Activated naive CD8-positive, alpha-beta T cell treated with anti-CD3 and anti-CD28 coated beads, Interleukin-2, amount 50 U/mL, for 16 hours (primary cell): ENCODE measurements around the gene TRAK2.

Experiments used
- DNase-seq: peaks from one replicate; pipeline ENCODE4 v3.0.0-alpha.2; 2020; ENCODE audit warnings: low read depth, low spot score

The TRAK2 gene

DNA sequence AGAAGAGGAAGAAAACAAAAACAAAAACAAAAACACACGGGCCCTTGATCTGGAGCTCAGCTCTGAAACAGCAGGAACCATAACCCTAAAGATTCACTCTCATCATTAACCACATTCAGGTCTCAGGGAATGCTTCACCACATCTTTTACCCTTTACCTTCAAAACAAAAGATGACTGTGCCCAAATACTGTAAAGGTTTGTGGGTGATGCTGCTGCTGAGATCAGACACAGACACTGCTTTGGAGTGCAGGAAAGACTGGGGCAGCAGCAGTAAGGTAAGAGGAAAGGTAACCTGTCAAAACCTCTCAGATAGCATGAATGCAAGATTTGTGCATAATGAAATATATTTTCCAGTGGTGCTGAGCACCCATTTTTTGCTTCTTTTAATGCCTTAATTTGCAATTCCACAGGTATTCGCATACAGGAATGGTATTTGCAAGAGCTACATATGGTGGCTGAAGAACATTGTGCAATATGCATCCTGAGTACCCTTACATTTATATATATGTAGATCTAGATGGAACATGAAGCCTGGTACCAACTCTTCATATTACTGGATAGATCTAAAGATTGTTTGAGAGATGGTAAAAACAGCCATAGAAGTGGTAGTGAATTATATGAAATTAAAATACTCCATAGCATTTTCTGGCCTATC, 90.1 kb downstream of the TRAK2 start:
- DNase-seq: no peak

DNA sequence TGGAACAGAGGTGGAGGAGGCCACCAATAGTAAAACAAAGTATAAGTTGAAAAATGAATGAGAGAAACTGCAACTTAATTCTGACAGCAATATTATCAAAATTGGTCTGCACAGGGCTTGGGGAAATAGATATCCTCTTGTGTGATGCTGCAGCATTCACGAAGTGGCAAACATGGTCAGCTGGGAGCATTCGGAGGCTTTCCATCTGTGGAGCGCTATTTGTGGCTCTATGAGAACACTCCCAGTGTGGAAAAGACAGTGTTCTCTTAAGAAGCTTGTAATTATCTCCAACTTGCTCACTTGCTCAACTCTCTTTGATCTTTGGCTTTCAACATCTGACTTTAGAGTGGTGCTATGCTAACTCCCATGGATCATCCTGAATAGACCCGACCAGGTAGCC, 91.0 kb downstream of the TRAK2 start:
- no peak for DNase-seq

- DNase-seq: no peak
These were observed 92.6 kb downstream of the TRAK2 start for GRCh38 chr2:201358684-201359083.

DNA sequence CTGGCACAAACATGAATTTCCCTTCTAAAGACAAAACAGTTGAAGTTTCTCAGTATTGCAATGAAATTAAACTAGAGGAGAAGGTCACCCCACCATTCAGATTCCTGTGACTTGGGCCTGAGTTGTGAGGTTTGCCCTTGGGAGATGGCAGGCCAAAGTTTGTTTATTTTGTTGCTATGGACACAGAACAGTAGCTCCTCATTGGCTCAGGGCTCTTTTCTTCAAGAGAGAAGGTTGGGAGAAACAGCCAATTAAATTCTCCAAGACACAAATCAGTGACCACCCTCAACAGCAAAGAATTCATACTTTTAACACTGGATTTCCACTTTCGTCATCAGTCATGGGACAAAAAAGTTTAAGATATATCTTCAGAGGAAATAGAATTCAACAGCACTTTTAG, 94.0 kb downstream of the TRAK2 start, which contains the start of gene FLACC1:
Gene FLACC1 (minus strand): TSS at position 125 of the 400 bp plus-strand sequence. CDS start 5,941 bp downstream, outside the sequence.
- DNase-seq: no peak

GRCh38 chr2:201353116-201353515, 98.1 kb downstream of the TRAK2 start:
- DNase-seq: no peak

- DNase-seq: no peak
These were observed 100.4 kb downstream of the TRAK2 start for GRCh38 chr2:201350879-201351278.

DNA sequence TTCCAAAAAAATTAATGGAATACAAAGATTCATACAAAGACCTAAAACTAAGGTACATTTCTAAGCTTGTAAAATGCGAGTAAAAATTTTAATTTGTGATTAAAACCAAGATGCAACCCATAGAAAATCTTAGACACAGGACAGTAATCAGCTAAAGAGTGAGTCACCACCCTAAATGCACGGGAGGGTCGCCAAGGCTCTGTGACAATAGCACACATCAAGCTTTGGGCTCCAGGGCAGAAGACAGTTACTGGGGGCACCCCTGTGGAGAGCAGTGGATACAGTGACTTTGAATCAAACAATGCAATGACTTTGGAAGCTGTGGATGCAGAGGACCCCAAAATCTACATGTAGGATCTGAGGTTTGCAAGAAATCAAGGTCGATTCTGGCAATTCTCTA, 101.7 kb downstream of the TRAK2 start:
- DNase-seq: no peak

- no peak for DNase-seq
These were observed 102.5 kb downstream of the TRAK2 start for GRCh38 chr2:201348758-201349157.

DNA sequence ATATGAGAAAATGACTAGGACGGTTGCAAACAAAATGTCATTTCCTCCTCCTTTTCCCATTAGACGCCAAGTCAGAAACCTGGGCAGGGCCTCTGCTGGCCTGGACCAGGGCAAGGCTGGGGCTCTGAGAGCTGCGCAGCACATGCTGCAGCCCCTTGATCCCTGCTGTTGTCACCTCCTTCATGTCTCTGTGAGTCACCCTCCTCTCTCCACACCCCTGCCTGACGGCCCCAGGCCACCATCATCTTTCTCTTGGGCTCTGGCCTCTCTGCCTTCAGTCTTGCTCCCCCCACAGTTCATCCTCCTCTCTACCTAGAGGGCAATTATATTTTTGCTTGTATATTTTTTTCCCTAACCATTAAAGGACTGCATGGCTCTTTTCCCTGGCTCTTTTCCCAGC, 104.1 kb downstream of the TRAK2 start:
- no peak for DNase-seq

DNA sequence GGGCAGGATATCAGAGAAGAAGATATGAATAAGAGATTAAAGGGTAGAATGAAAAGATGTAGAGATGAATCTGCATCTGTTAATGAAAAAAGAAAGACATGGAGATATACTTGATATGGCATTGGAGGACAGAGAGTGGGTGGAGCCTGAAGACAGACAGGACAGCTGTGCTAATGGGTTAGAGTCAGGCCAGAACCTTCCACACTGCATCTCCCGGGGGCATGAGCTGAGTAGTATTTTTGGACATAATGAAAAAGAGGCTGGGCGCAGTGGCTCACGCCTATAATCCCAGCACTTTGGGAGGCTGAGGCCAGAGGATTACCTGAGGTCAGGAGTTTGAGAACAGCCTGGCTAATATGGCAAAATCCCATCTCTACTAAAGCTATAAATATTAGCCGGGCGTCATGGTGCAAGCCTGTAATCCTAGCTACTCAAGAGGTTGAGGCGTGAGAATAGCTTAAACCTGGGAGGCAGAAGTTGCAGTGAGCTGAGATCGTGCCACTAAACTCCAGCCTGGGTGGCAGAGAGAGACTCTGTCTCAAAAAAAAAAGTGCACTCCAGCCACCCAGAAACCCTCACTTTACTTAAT, 105.5 kb downstream of the TRAK2 start:
- DNase-seq: no peak

DNA sequence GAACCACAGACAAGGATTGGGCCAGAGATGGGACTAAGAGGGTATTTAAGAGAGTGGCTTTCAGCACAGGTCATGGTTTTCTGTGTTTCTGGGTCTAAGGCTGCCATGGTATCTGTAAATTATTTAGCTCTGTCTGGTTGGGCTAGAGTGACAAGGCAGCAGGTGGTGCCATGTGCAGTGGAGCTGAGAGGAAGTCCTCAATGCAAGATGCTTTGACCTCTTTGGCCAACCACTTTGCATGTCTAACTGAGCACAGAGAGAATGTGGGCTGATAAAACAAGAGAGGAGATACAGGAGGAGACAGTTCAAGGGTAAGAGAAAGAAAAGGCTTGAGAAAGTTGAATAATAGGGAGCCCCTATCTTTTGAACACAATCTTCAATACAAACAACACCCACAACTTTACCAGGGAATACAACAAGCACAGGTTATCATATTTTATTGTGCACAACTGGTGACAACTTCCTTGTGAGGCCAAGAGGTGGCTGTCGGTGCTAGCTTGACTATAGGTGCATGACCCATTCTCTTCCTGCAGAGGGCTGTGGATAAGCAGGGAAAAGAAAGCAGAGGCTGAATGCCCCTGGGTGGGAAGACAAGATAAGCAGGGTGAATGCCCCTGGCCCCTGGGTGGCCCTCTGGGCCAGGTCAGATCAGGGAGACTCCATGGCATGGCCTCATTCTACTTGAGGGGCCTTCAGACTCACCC, 106.4 kb downstream of the TRAK2 start:
- no peak for DNase-seq

- no peak for DNase-seq
These were observed 107.7 kb downstream of the TRAK2 start for GRCh38 chr2:201343559-201343958.

DNA sequence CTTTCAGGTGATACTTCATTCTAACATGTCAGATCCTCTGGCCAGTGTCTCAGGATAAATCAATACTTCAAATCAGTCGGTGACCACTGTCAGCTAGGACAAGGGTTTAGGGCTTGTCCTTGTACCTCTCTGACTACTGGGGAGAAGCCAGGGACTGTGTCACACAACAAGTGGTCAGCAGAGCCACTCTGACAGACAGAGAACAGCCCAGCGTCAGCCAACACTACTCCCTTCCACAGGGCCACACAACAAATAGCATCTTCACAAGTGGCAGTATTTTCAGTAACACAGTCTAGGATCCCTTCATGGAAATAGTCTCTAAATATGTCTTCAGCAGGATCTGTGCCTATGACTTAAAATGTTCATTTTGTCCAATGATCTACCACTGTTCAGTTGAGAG, 108.3 kb downstream of the TRAK2 start:
- DNase-seq: no peak

DNA sequence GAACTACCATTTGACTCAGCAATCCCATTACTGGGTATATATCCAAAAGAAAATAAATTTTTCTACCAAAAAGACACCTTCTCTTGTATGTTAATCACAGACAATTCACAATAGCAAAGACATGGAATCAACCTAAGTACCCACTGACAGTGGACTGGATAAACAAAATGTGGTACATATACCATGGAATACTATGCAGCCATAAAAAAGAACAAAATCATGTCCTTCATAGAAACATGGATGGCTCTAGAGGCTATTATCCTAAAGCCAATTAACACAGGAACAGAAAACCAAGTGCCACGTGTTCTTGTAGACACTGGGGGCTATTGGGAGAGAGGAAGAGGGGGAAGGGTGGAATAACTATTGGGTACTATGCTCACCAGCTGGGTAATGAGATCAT, 121.8 kb downstream of the TRAK2 start:
- no peak for DNase-seq

GRCh38 chr2:201327678-201328077, 123.6 kb downstream of the TRAK2 start:
- DNase-seq: no peak
